ENCODE measurements around the gene PLEKHM2.

DNA sequence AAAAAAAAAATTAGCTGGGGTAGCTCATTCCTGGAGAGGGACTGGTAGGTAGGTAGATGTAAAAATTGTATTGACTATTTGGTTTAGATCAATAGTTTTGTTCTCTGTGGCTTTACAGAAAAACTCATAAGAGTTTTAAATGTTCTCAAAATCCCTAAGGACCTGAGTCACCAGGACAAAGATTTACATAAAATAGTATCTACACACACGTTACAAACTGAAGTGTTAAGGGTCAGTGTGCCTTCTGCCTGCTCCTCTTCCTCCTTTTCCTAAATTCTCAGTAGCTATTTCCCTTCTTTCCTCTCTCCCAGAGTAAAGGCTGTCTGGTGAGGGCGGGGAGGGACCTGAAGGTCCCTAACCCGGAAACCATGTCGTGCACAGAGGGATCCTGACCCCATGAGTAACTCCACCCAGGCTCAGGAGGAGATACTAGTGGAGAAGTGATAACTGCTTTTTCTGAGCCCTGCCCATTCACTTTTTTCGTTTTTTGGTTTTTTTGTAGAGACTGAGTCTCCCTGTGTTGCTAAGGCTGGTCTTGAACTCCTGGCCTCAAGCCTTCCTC is 8.1 kb downstream of the PLEKHM2 start:
- no peak for TF ChIP-seq POLR2A (IDR thresholded peaks at IDR 0.05; ENCODE audit: low read depth, low read length)
- TF ChIP-seq POLR2AphosphoS5 (IDR thresholded peaks at IDR 0.05; ENCODE audit: low read depth, low read length) = no peak

Data from GM12892 (cell line).